Measurements from ENCODE around the gene SLC4A4. TPM values are rescaled to one million over a fixed set of nuclear protein-coding genes. Genes with fewer than 3 reads are reported as not detected.

The SLC4A4 gene
- polyA plus RNA-seq, 1 of the 3 experiments (the other 2 are of a cell fraction) = not detected

DNA sequence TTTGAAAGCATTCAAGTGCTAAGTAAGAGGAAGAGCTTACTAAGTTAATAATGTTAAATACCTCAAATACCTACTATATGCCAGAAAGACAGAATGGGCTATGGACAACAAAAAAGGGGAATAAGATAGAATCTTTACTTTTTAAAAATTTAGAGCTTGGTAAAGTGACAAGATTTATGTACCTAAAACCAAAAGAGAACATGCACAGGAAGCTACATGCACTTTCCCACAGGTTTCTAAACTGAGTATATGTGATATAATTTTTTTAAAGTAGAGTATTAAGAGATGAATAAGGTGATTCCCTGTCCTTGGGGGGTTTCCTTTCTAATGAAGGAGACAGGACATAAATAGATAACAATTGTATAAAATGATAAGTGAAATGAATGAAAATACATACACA, 30.7 kb downstream of the SLC4A4 start:
- Histone ChIP-seq H4K20me1 (ENCODE audit: insufficient read depth) (no peaks in the 10 kb centered on the region), H3K79me2 (ENCODE audit: insufficient read depth) (no peaks in the 10 kb centered on the region), H3K9ac (no peak overlapping the region), H3K9me2 (no peaks in the 10 kb centered on the region), H3K27ac (ENCODE audit: low read depth in 2 of 2, low read length in 1 of 2) (no peak overlapping the region), H3F3A (replicated peaks; ENCODE audit: insufficient read depth) (no peaks in the 10 kb centered on the region), H3K36me3 (replicated peaks in 1 of 2; ENCODE audit: control insufficient read depth in 1 of 2, insufficient read depth in 2 of 2, low read length in 1 of 2) (no peaks in the 10 kb centered on the region), H3K4me2 (no peak overlapping the region), H3K4me1 (ENCODE audit: control insufficient read depth in 1 of 2, insufficient read depth in 2 of 2, low read depth in 1 of 2, low read length in 1 of 2) (no peaks in the 10 kb centered on the region), H2AFZ (ENCODE audit: low read depth) (no peak overlapping the region), H3K4me3 (ENCODE audit: low read depth in 2 of 2, low read length in 1 of 2) (no peak overlapping the region), H3K27me3 (ENCODE audit: insufficient read depth) (no peaks in the 10 kb centered on the region), H3K9me3 (no peaks in the 10 kb centered on the region)
- POLR2A ChIA-PET = no interaction called here
- CTCF ChIA-PET = no interaction called here
- no peak for DNase-seq
- TF ChIP-seq POLR2AphosphoS5 (IDR thresholded peaks at IDR 0.05; ENCODE audit: low read depth, low read length) = no peak
- TF ChIP-seq, protein P1, sequence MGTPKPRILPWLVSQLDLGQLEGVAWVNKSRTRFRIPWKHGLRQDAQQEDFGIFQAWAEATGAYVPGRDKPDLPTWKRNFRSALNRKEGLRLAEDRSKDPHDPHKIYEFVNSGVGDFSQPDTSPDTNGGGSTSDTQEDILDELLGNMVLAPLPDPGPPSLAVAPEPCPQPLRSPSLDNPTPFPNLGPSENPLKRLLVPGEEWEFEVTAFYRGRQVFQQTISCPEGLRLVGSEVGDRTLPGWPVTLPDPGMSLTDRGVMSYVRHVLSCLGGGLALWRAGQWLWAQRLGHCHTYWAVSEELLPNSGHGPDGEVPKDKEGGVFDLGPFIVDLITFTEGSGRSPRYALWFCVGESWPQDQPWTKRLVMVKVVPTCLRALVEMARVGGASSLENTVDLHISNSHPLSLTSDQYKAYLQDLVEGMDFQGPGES (IDR thresholded peaks at IDR 0.05; ENCODE audit: low read depth, low read length) = no peak
- no peak for TF ChIP-seq SIN3A (IDR thresholded peaks at IDR 0.05; ENCODE audit: borderline replicate concordance, low read depth, low read length)
- TF ChIP-seq MEF2A (IDR thresholded peaks at IDR 0.05; ENCODE audit: borderline replicate concordance, low read depth) = no peak

DNA sequence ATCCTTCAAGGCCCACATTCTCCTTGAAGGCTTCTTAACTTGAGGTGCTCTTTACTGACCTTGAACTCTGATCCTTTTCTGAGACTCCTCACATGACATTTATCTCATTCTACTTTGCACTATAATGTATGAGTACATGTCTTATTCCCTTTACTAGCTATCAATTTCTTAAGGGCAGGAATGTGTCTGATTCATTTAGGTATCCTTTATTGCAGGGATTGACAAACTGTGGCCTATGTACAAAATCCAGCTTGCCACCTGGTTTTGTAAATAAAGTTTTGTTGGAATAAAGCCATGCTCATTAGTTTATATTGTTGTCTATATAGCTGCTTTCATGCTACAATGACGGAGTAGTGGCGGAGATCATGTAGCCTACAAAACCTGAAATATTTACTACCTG, 36.7 kb downstream of the SLC4A4 start:
- Histone ChIP-seq H3F3A (replicated peaks; ENCODE audit: insufficient read depth) (no peaks in the 10 kb centered on the region), H3K4me1 (ENCODE audit: control insufficient read depth in 1 of 2, insufficient read depth in 2 of 2, low read depth in 1 of 2, low read length in 1 of 2) (no peaks in the 10 kb centered on the region), H3K27me3 (ENCODE audit: insufficient read depth) (no peaks in the 10 kb centered on the region), H3K27ac (ENCODE audit: low read depth in 2 of 2, low read length in 1 of 2) (no peak overlapping the region), H4K20me1 (ENCODE audit: insufficient read depth) (no peaks in the 10 kb centered on the region), H3K36me3 (replicated peaks in 1 of 2; ENCODE audit: control insufficient read depth in 1 of 2, insufficient read depth in 2 of 2, low read length in 1 of 2) (no peaks in the 10 kb centered on the region), H3K9me2 (no peaks in the 10 kb centered on the region), H3K9ac (no peak overlapping the region), H3K9me3 (no peaks in the 10 kb centered on the region), H3K79me2 (ENCODE audit: insufficient read depth) (no peaks in the 10 kb centered on the region), H2AFZ (ENCODE audit: low read depth) (no peak overlapping the region), H3K4me2 (no peak overlapping the region), H3K4me3 (ENCODE audit: low read depth in 2 of 2, low read length in 1 of 2) (no peak overlapping the region)
- ChIA-PET POLR2A (no interaction called here), CTCF (no interaction called here)
- DNase-seq = no peak
- TF ChIP-seq JUND (IDR thresholded peaks at IDR 0.05) (no peak), RXRA (IDR thresholded peaks at IDR 0.05; ENCODE audit: borderline replicate concordance, low read depth) (no peak)
- TF ChIP-seq, protein P2, sequence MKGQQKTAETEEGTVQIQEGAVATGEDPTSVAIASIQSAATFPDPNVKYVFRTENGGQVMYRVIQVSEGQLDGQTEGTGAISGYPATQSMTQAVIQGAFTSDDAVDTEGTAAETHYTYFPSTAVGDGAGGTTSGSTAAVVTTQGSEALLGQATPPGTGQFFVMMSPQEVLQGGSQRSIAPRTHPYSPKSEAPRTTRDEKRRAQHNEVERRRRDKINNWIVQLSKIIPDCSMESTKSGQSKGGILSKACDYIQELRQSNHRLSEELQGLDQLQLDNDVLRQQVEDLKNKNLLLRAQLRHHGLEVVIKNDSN (IDR thresholded peaks at IDR 0.05; ENCODE audit: borderline replicate concordance, low read depth) = no peak
- TF ChIP-seq, protein P3, sequence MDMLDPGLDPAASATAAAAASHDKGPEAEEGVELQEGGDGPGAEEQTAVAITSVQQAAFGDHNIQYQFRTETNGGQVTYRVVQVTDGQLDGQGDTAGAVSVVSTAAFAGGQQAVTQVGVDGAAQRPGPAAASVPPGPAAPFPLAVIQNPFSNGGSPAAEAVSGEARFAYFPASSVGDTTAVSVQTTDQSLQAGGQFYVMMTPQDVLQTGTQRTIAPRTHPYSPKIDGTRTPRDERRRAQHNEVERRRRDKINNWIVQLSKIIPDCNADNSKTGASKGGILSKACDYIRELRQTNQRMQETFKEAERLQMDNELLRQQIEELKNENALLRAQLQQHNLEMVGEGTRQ (IDR thresholded peaks at IDR 0.05; ENCODE audit: borderline replicate concordance, low read depth, low read length) = no peak
- WGBS (ENCODE audit: low lambda C conversion rate) = 8% methylated on average over 2 of the region's 2 CpGs

DNA sequence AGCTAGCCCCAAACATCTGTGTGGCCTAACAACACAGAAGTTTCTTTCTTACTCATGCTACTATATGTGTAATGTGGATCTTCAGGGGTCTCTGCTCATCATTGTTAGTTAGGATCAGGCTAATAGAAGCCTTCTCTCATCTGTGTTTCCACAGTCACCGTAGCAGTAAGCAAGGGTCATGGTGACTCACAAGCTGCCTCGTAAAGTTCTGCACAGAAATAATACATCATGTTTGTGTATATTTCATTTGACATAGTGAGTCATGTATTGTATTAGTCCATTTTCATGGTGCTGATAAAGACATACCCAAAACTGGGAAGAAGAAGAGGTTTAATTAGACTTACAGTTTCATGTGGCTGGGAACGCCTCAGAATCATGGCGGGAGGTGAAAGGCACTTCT, 38.7 kb downstream of the SLC4A4 start:
- no peak for DNase-seq
- POLR2A ChIA-PET = no interaction called here
- no peaks in the 10 kb centered on the region for H3K9me3 ChIP-seq
- H3K4me2 ChIP-seq = no peak overlapping the region
- TF ChIP-seq RAD21 (IDR thresholded peaks at IDR 0.05; ENCODE audit: low read length) = no peak
- no peak for TF ChIP-seq TCF12 (IDR thresholded peaks at IDR 0.05)
- TF ChIP-seq TEAD4 (IDR thresholded peaks at IDR 0.05; ENCODE audit: borderline replicate concordance, insufficient read depth) = no peak
- no peak for TF ChIP-seq MEF2A (IDR thresholded peaks at IDR 0.05; ENCODE audit: borderline replicate concordance, low read depth)
- TF ChIP-seq POLR2AphosphoS5 (IDR thresholded peaks at IDR 0.05; ENCODE audit: low read depth, low read length) = no peak
- TF ChIP-seq, protein P1 (IDR thresholded peaks at IDR 0.05; ENCODE audit: low read depth, low read length) = no peak
- TF ChIP-seq, protein P4, sequence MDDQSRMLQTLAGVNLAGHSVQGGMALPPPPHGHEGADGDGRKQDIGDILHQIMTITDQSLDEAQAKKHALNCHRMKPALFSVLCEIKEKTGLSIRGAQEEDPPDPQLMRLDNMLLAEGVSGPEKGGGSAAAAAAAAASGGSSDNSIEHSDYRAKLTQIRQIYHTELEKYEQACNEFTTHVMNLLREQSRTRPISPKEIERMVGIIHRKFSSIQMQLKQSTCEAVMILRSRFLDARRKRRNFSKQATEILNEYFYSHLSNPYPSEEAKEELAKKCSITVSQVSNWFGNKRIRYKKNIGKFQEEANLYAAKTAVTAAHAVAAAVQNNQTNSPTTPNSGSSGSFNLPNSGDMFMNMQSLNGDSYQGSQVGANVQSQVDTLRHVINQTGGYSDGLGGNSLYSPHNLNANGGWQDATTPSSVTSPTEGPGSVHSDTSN (IDR thresholded peaks at IDR 0.05) = no peak
- TF ChIP-seq GABPA (IDR thresholded peaks at IDR 0.05; ENCODE audit: low read depth) = no peak
- no peak for TF ChIP-seq FOXJ3 (CRISPR knock-in tag; IDR thresholded peaks at IDR 0.05)
- TF ChIP-seq SIN3A (IDR thresholded peaks at IDR 0.05; ENCODE audit: borderline replicate concordance, low read depth, low read length) = no peak
- no peak for TF ChIP-seq TAF1 (IDR thresholded peaks at IDR 0.05; ENCODE audit: borderline replicate concordance, low read depth, low read length)
- no peak for TF ChIP-seq RFX5 (IDR thresholded peaks at IDR 0.05; ENCODE audit: low read length)
- no peak for TF ChIP-seq MXI1 (IDR thresholded peaks at IDR 0.05; ENCODE audit: low read depth, low read length)
- TF ChIP-seq JUND (IDR thresholded peaks at IDR 0.05) = no peak
- no peak for TF ChIP-seq CHD2 (IDR thresholded peaks at IDR 0.05; ENCODE audit: low read length, partially characterized antibody)
- no peaks in the 10 kb centered on the region for H3K27me3 ChIP-seq (ENCODE audit: insufficient read depth)
- no peaks in the 10 kb centered on the region for H3K36me3 ChIP-seq (replicated peaks in 1 of 2; ENCODE audit: control insufficient read depth in 1 of 2, insufficient read depth in 2 of 2, low read length in 1 of 2)
- H3K4me1 ChIP-seq (ENCODE audit: control insufficient read depth in 1 of 2, insufficient read depth in 2 of 2, low read depth in 1 of 2, low read length in 1 of 2) = no peaks in the 10 kb centered on the region
- CTCF ChIA-PET = no interaction called here
- no peak overlapping the region for H3K27ac ChIP-seq (ENCODE audit: low read depth in 2 of 2, low read length in 1 of 2)
- 26% methylated on average over 4 of the region's 4 CpGs for WGBS (ENCODE audit: low lambda C conversion rate)
- H3K9me2 ChIP-seq = no peaks in the 10 kb centered on the region
- no peaks in the 10 kb centered on the region for H4K20me1 ChIP-seq (ENCODE audit: insufficient read depth)
- H3K4me3 ChIP-seq (ENCODE audit: low read depth in 2 of 2, low read length in 1 of 2) = no peak overlapping the region
- H3K79me2 ChIP-seq (ENCODE audit: insufficient read depth) = no peaks in the 10 kb centered on the region
- H3K9ac ChIP-seq = no peak overlapping the region
- no peak overlapping the region for H2AFZ ChIP-seq (ENCODE audit: low read depth)
- H3F3A ChIP-seq (replicated peaks; ENCODE audit: insufficient read depth) = no peaks in the 10 kb centered on the region
